ENCODE results near the gene PTPRG.

DNA sequence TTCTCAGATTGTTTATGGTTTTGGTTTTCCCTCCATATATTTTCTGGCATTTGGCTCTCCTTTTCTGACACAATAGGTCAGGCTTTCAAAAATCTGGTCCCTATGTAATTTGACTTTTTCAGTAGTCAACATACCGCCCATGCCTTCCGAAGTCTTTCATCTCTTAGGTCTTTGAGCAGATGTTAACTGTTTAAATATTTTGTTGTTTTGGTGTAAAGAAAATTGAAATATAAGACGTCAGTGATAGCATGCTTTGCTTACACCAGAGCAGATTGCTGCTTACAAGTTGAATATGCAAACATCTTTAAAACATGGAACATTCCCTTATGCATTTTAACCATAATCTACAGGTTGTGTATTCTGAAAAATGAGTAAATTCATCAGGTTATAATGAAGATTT, 233.0 kb downstream of the PTPRG start:
- TF ChIP-seq, protein P1, sequence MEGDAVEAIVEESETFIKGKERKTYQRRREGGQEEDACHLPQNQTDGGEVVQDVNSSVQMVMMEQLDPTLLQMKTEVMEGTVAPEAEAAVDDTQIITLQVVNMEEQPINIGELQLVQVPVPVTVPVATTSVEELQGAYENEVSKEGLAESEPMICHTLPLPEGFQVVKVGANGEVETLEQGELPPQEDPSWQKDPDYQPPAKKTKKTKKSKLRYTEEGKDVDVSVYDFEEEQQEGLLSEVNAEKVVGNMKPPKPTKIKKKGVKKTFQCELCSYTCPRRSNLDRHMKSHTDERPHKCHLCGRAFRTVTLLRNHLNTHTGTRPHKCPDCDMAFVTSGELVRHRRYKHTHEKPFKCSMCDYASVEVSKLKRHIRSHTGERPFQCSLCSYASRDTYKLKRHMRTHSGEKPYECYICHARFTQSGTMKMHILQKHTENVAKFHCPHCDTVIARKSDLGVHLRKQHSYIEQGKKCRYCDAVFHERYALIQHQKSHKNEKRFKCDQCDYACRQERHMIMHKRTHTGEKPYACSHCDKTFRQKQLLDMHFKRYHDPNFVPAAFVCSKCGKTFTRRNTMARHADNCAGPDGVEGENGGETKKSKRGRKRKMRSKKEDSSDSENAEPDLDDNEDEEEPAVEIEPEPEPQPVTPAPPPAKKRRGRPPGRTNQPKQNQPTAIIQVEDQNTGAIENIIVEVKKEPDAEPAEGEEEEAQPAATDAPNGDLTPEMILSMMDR (IDR thresholded peaks at IDR 0.05; ENCODE audit: low read depth, low read length): no peak
- no peak for TF ChIP-seq EZH2phosphoT487 (IDR thresholded peaks at IDR 0.05; ENCODE audit: low read depth)

Measured in OCI-LY3 (cell line).